Measurements from ENCODE around the gene AADACL2. TPM values are rescaled to one million over a fixed set of nuclear protein-coding genes. Genes with fewer than 3 reads are reported as not detected.

Gene AADACL2
- total RNA-seq, 2 experiments from 2014 or later = not detected

DNA sequence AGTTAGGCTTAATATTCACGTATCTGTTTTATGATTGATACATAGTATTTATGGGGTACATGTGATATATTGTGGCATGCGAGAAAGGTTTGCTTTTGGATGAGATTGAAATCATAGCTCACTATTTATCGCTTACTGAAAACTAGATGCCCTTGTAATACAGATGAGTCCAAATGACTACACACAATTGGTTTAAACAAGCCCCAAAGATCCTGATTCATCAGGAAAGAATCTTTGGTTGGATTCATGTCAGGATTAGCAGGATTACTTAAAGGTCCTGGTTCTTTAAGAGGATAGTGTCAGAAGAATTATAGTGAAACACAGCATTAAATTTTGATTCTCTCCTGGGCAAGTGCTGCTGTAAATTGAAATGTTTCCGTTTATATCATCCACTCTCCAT, 61.5 kb downstream of the AADACL2 start:
- H3K4me1 Mint-ChIP-seq (ENCODE audit: low read depth) = no peaks in the 10 kb centered on the region
- CTCF ChIA-PET = interaction anchor here (1.9 kb wide), 1 partner anchor 9 kb away, joined by 4 read pairs; no protein-coding TSS in a partner anchor
- no peak overlapping the region for H3K27ac Mint-ChIP-seq
- POLR2A ChIA-PET = no interaction called here
- H3K36me3 Mint-ChIP-seq (ENCODE audit: low read depth) = no peaks in the 10 kb centered on the region
- TF ChIP-seq CTCF (IDR thresholded peaks at IDR 0.05) = no peak
- H3K4me3 Mint-ChIP-seq = no peak overlapping the region
- no peak for ATAC-seq
- DNase-seq = no peak
- intact Hi-C loops (cut with micrococcal nuclease) = no loop called here
- H3K9me3 Mint-ChIP-seq = no peaks in the 10 kb centered on the region
- H3K27me3 Mint-ChIP-seq = peaks cover 3% of the 10 kb centered on the region

GRCh38 chr3:151796105-151796680, 62.5 kb downstream of the AADACL2 start:
- intact Hi-C loops (cut with micrococcal nuclease) = no loop called here
- no peak for TF ChIP-seq CTCF (IDR thresholded peaks at IDR 0.05)
- no peak overlapping the region for H3K27ac Mint-ChIP-seq
- POLR2A ChIA-PET = no interaction called here
- CTCF ChIA-PET = interaction anchor here (1.9 kb wide), 1 partner anchor 10 kb away, joined by 4 read pairs; no protein-coding TSS in a partner anchor
- H3K4me1 Mint-ChIP-seq (ENCODE audit: low read depth) = no peaks in the 10 kb centered on the region
- H3K4me3 Mint-ChIP-seq = no peak overlapping the region
- H3K9me3 Mint-ChIP-seq = no peaks in the 10 kb centered on the region
- DNase-seq (no peak), ATAC-seq (no peak)
- no peaks in the 10 kb centered on the region for H3K36me3 Mint-ChIP-seq (ENCODE audit: low read depth)
- H3K27me3 Mint-ChIP-seq = peaks cover 3% of the 10 kb centered on the region

DNA sequence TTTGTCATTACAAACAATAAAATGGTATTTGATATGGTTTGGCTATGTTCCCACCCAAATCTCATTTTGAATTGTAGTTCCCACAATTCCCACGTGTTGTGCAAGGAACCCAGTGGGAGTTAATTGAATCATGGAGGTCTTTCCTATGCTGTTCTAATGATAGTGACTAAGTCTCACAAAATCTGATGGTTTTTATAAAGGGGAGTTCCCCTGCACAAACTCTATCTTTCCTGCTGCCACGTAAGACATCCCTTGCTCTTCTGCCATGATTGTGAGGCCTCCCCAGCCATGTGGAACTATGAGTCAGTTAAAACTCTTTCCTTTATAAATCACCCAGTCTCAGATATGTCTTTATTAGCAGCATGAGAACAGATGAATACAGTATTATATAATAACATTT, 64.7 kb downstream of the AADACL2 start:
- TF ChIP-seq CTCF (IDR thresholded peaks at IDR 0.05) = no peak
- intact Hi-C loops (cut with micrococcal nuclease) = no loop called here
- H3K27me3 Mint-ChIP-seq = peaks cover 3% of the 10 kb centered on the region
- CTCF ChIA-PET = no interaction called here
- POLR2A ChIA-PET = no interaction called here
- DNase-seq (no peak), ATAC-seq (no peak)
- H3K36me3 Mint-ChIP-seq (ENCODE audit: low read depth) = no peaks in the 10 kb centered on the region
- no peaks in the 10 kb centered on the region for H3K4me1 Mint-ChIP-seq (ENCODE audit: low read depth)
- H3K9me3 Mint-ChIP-seq = no peaks in the 10 kb centered on the region
- H3K27ac Mint-ChIP-seq = no peak overlapping the region
- no peak overlapping the region for H3K4me3 Mint-ChIP-seq

- Mint-ChIP-seq H3K27me3 (peaks cover 3% of the 10 kb centered on the region), H3K9me3 (no peaks in the 10 kb centered on the region), H3K36me3 (ENCODE audit: low read depth) (no peaks in the 10 kb centered on the region), H3K27ac (no peak overlapping the region), H3K4me1 (ENCODE audit: low read depth) (no peaks in the 10 kb centered on the region), H3K4me3 (no peak overlapping the region)
- ChIA-PET CTCF (no interaction called here), POLR2A (no interaction called here)
- intact Hi-C loops (cut with micrococcal nuclease) = no loop called here
- ATAC-seq (no peak), DNase-seq (no peak)
- no peak for TF ChIP-seq CTCF (IDR thresholded peaks at IDR 0.05)
Measured at GRCh38 chr3:151800431-151800830, 66.7 kb downstream of the AADACL2 start.

DNA sequence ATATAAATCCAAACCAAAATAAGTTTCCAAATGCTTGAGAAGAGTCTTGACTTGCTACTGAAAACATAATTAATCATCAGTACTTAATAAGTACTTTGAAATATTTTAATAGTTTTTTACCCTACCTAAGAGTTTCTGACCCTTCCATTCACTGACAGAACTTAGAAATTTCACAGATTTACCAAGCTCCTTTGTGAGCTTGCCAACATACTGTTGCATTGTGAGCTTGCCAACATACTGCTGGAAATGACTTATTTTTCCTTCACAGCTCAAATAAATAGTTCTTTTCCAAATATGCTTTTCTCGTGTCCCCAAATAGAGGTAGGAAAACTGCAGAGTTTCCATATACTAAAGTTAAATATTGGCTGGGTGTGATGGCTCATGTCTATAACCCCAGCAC, 70.5 kb downstream of the AADACL2 start:
- no peak overlapping the region for H3K4me3 Mint-ChIP-seq

More for the DNA sequence above, 70.5 kb downstream of the AADACL2 start:
- intact Hi-C loops (cut with micrococcal nuclease) = no loop called here
- Mint-ChIP-seq H3K9me3 (peaks cover 6% of the 10 kb centered on the region), H3K27ac (no peak overlapping the region), H3K27me3 (peaks cover 1% of the 10 kb centered on the region), H3K36me3 (ENCODE audit: low read depth) (no peaks in the 10 kb centered on the region), H3K4me1 (ENCODE audit: low read depth) (no peaks in the 10 kb centered on the region)
- no peak for TF ChIP-seq CTCF (IDR thresholded peaks at IDR 0.05)
- no peak for ATAC-seq
- POLR2A ChIA-PET = no interaction called here
- CTCF ChIA-PET = no interaction called here
- DNase-seq = no peak

Data from activated CD8-positive, alpha-beta T cell treated with anti-CD3 and anti-CD28 coated beads for 36 hours (primary cell).